Measurements from ENCODE around the gene MCAM.

The MCAM gene

DNA sequence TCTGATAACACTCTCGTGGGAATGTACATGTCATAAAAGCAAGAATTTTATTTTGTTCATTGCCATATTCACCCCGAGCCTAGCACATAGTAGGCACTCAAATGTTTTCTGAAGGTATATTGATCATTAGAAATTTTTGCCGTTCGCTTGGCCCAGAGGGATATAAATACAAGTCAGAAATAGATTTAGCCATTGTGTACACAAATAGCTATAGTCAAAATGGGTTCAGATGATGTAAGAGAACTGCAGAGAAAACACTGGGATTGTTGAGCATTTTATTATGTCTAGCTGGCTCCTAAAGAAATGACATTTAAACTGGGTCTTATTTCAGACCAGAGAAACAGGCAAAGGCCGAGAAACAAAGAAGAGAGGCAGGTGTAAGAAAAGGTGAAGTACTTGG lies 49.3 kb downstream of the MCAM start:
- in situ Hi-C loops (cut with MboI; ENCODE audit: low sequenced_read_pairs), result no loop called here

DNA sequence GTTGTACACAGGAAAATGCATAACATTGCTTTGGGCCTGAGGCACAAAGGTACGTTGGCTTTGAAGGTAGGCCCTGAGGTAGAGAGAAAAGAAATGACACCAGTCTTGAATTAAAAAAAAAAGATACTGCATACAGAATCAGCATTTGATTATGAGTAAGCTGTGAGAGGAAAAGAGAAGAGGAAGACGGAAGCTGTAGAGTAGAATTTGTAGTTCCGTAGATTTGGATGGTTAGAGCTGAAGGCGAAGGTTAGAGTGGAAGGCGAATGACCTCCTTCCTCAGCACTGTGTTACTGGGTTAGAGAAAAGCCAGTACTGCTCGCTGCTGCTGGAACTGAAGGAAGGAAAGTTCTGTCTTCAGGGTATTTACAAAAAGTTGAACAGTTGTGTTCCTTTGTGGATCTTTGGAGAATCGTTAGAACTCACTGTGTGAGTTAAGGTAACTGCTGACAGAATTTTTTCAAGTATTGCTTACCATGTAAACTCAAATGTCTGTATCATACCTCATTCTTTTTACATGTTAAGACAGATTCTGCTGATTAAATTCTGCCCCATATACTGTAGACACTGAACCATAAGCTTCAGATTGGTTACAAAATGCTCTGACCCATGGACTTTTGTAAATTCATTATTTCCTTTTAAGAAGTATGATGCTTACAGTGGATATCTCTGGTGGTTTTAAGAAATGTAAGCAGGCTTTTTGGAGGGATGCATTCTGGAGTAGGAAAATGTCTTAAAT lies 50.2 kb downstream of the MCAM start:
- in situ Hi-C loops (cut with MboI; ENCODE audit: low sequenced_read_pairs), result no loop called here

DNA sequence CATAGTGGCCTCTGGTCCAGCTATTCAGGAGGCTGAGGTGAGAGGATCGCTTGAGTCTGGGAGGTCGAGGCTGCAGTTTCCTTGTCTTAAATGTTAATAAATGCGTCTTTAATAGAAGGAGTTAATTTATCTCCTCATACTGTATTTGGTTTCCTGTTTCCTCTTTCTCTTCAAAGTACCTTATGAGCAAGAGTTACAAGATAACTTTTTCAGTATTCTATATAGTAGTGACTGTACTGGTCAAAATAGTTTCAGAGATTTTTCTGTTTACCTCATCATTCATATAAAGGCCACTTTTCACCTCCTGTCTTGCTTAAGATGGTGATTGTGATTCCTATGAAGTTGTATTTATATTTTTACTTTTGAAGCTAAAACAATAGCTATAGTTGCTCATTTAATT lies 50.9 kb downstream of the MCAM start:
- in situ Hi-C loops (cut with MboI; ENCODE audit: low sequenced_read_pairs), result no loop called here

DNA sequence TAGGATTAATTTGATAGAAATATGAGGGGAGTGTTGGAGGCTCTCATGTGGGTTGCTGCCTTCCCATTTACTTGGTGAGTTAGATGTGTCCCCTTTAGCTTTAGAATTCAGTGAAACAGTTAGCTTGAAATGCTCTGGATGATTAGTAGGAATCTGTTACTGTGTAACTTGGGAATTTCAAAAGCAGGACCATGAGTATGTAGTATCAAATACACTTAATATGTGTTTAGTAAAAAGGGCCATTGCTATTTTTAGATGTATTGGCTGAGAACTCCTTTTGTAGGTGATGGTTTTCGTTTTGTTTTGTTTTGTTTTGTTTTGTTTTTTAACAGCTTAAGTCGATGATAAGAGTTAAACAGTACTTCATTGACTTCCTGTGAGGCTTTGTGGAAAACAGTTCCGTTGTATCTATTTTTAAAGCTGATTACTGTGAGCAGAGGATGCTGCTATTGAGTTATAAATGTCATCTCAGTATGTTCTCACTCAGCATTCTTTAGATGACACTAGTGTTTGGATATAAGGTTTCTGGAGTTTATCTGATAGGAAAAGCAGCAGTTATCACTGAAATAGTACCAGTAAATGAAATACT lies 53.5 kb downstream of the MCAM start:
- in situ Hi-C loops (cut with MboI; ENCODE audit: low sequenced_read_pairs), result no loop called here

DNA sequence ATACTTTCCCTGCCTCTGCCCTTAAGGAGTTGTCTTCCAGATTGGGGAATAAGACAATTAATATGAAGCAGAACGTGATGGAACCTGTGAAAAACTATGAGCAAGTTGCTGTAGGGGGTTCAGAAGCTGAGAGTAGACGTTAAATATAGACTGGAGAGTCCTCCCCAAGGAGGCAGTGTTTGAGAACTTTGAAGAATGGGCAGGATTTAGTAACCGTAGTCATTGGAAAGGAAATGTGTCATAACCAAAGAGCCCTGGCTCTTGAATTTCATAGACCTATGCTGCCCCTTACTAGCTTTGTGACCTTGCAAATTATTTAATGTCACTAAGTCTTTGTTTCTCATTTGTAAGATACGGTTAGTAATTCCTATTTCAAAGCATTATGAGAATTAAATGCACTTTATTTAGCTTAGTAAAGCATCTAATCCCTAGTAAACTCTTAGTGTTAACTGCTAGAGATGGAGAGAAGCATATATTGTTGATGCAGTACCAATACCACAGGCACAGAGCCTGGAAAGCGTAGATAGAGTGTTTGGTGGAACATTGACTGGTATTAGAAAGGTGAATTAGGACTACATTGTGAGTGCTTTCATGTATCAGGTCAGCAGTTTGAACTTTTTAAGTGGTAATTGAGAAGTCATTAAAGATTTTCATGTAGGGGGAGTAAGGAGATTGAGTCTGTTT lies 54.1 kb downstream of the MCAM start:
- in situ Hi-C loops (cut with MboI; ENCODE audit: low sequenced_read_pairs), result no loop called here

DNA sequence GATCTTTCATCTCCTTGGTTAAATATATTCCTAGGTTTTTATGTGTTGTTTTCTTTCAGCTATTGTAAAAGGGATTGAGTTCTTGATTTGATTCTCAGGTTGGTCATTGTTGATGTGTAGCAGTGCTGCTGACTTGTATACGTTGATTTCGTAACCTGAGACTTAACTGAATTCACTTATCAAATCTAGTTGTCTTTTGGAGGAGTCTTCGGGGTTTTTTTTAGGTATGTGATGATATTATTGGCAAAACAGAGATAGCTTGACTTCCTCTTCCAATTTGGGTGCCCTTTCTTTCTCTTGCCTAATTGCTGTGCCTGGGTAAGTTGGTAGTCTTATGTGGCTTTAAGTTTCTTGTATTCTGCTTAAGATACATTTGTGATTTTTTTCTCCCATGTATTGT lies 57.9 kb downstream of the MCAM start:
- in situ Hi-C loops (cut with MboI; ENCODE audit: low sequenced_read_pairs), result no loop called here
